GM20000 (cell line): Measurements from ENCODE around the gene MPP2.
"Not testable (repeated sequence)": the region's sequence is repeated elsewhere in the genome, so short reads cannot be mapped to it uniquely, and the experiment has no call there.

ENCODE experiments used
- DNase-seq: peaks from one replicate; pipeline ENCODE4 v3.0.0; 2012; ENCODE audit warnings: low spot score
- TF ChIP-seq, protein P1 (sequence below): IDR thresholded peaks from 2 replicates; pipeline ENCODE4 v1.5.1; 2012; ENCODE audit warnings: mild to moderate bottlenecking, control low read depth; ENCODE audit errors: extremely low read depth, missing control alignments

MPP2 gene

DNA sequence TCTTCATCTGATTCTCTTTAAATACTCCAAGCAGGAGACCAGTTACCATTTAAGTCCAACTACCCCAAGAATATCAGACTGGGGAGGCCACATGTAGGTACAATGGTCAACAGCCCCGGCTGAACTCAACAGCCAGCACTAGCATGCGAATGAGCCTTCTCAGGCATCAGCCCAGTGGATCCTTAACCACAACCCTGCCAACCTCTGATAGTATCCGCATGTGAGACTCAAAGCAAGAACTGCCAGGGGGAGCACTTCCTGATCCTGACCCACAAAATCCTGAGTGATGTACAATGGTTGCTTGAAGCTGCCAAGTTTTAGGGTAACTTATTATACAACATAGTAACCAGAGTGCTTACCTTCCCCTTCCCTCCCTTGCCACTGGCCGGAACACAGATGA, 42.4 kb upstream of the MPP2 start:
- no peak for DNase-seq
- TF ChIP-seq, protein P1, sequence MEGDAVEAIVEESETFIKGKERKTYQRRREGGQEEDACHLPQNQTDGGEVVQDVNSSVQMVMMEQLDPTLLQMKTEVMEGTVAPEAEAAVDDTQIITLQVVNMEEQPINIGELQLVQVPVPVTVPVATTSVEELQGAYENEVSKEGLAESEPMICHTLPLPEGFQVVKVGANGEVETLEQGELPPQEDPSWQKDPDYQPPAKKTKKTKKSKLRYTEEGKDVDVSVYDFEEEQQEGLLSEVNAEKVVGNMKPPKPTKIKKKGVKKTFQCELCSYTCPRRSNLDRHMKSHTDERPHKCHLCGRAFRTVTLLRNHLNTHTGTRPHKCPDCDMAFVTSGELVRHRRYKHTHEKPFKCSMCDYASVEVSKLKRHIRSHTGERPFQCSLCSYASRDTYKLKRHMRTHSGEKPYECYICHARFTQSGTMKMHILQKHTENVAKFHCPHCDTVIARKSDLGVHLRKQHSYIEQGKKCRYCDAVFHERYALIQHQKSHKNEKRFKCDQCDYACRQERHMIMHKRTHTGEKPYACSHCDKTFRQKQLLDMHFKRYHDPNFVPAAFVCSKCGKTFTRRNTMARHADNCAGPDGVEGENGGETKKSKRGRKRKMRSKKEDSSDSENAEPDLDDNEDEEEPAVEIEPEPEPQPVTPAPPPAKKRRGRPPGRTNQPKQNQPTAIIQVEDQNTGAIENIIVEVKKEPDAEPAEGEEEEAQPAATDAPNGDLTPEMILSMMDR: no peak

DNA sequence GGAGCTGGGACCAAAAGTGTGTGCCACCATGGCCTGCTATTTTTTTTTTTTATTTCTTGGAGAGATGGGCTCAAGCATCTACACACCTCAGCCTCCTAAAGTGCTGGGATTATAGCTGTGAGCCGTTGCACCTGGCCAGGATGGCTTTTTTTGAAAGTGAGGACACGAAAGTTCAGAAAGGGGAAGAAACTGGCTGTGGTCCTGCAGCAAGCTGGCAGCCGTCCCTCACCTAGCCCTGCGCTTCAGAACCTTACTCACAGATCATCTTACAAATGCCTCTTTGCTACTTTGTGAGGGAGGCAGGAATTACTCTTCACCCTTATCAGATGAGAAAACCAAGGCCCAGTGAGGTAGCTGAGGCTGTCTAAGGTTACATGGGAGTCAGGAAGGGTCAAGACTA, 39.4 kb upstream of the MPP2 start:
- no peak for DNase-seq
- TF ChIP-seq, protein P1: no peak

DNA sequence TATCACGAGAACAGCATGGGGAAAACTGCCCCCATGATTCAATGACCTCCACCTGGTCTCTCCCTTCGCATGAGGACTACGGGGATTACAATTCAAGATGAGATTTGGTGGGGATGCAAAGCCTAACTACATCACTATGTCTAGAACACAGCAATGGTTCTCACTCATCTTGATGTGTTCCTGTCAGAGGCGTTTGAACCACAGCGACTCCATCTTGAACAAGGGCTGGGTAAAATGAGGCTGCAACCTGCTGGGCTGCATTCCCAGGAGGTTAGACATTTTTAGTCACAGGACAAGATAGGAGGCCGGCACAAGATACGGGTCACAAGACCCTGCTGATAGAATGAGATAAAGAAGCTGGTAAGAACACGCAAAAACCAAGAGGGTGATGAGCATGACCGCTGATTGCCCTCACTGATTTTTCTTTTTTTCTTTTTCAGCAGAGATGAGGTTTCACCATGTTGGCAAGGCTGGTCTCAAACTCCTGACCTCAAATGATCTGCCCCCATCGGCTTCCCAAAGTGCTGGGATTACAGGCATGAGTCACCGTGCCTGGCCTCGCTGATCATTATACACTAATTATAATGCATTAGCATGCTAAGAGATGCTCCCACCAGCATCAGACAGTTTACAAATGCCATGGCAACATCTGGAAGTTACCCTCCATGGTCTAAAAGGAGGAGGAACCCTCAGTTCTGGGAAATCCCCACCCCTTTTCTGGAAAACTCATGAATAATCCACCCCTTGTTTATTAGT, 37.9 kb upstream of the MPP2 start:
- no peak for DNase-seq

DNA sequence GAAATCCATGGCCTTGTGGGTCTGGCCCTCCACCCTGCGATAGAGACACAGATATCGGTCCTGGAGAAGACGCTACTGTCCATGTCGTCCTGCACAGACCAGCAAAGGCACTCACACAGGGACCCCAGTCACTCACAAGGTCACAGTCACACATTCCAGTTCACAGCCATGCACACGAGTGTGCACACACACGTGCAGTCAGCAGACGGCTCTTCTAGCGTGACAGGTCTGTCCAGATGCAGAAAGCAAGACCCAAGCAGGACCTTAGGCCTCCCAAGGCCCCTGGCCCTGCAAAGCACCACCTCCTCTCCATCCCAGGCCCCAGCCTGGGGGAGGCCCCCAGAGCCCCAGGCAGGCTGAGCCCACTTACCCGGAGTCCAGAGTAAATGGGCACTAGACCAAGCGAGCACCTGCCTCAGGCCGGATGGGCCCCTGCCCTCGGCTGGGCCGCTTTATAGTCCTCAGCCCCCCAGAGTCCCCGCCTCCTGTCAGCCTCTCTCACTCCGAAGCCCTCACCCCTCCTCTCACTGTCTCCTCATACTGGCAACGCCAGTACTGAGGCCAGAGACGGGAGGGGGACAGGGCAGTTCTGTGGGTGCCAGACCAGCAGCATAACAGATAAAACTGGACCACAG, 34.8 kb upstream of the MPP2 start, which contains the start of gene PPY:
Gene PPY (minus strand): TSS at position 426 of the 635 bp plus-strand sequence. CDS start 822 bp downstream, outside the sequence.
- TF ChIP-seq, protein P1: no peak
- no peak for DNase-seq

More for the DNA sequence above, 37.9 kb upstream of the MPP2 start:
- TF ChIP-seq, protein P1: no peak

DNA sequence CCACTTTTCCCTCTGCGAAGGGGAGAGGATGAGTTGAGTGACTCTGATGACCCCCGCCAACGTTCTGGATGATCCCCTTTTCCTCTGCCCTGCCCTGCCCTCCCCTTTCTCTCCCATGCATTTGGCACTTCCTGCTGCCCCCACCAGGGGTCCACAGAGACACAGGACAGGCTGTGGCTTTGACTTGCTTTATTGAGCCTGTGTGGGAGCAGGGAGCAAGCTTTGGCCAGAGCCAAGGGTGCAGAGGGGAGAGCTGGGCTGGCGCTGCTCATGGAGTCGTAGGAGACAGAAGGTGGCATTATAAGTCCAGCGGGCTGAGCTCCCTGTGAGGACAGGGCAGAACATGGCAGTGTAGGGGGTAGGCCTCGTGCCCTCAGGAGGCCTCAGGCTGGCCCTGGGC, 33.3 kb upstream of the MPP2 start:
- no peak for DNase-seq
- TF ChIP-seq, protein P1: peak; percentile 26

DNA sequence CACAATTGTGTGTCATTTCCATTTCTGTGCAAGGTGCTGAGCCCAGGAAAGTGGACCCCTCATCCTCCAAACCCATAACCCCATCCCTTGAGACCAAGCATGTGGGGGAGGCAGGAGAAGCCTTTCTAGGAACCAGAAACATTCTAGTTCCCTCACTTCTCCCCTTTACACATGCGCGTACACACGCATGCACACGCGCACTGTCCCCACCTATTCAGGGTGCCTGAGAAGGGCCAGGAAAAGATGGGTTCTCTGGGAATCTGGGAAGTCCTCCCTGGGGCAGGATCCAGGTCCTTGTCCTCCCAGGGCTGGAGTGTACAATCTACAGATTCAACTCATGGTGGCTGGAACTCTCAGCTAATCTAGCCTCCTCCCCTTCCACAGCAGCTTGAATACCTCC, 32.5 kb upstream of the MPP2 start:
- TF ChIP-seq, protein P1: no peak
- DNase-seq: no peak

DNA sequence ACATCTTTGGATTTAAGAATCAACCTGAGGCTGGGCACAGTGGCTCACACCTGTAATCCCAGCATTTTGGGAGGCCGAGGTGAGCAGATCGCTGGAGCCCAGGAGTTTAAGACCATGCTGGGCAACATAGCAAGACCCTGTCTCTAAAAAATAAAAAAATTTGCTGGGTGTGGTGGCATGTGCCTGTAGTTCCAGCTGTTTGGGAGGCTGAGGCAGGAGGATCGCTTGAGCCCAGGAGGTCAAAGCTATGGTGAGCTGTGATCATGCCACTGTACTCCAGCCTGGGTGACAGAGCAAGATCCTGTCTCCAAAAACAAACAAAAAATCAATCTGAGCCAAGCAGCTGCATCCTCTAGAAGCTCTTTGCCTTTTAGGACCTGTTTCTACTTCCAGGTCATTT, 32.1 kb upstream of the MPP2 start:
- not testable (repeated sequence) for DNase-seq

DNA sequence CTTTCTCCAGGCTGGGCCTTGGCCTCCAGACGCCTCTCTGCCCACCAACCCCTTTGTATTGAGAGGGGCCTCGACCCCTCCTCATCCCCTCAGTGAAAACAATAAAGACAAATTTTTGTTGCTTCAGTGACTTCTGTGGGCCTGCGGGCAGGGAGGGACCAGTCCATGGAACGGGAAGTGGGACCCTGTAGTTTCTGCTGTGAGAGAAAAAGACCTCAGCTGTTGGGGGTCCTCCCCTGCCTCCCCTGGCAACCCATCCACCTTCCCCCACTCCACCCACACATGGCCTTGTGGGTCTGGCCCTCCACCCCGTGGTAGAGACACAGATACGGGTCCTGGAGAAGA, 31.5 kb upstream of the MPP2 start:
- DNase-seq: no peak
- TF ChIP-seq, protein P1: no peak
